Amniotic epithelial cell (primary cell): ENCODE measurements around the gene TIMM8B.
"Not testable (repeated sequence)": the region's sequence is repeated elsewhere in the genome, so short reads cannot be mapped to it uniquely, and the experiment has no call there.

ENCODE experiments used
- DNase-seq: peaks from one replicate; pipeline ENCODE4 v3.0.0-alpha.2; 2010; ENCODE audit warnings: low read depth

Gene TIMM8B, protein sequence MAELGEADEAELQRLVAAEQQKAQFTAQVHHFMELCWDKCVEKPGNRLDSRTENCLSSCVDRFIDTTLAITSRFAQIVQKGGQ

DNA sequence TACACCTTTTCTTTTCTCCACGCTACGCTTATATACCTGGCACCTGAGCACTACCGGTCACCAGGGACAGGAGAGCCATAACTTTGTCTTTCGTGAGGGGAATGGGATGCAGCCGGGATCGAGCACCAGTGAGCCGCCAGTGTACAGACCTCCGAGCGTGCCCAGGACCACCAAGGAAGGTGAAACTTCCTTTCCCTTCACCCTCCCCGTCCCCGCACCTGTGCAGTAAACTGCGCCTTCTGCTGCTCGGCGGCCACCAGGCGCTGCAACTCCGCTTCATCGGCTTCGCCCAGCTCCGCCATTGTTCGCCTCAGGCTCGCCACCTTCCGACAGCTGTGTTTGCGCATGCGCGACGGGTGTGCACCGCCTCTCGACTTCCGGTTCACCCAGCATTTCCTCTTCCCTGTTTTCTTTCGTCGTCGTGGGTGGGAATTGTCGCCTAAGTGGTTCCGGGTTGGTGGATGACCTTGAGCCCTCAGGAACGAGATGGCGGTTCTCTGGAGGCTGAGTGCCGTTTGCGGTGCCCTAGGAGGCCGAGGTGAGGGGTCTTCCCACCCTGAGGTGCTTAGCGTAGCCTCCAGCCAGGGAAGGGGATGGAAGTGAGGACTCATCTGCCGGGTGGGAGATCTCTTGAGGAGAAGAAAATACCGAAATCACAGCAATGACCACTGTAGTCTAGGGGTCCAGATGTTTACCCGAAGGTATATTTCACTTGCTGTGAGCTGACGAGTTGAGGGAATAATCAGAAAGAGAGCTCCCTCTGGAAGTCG is at the start of gene TIMM8B, which contains the start of gene SDHD:
Gene TIMM8B (minus strand): TSS at position 335 of the 770 bp plus-strand sequence. CDS start 33 bp downstream, at position 302.
Gene SDHD (plus strand): TSS at position 452 of the 770 bp plus-strand sequence. CDS start 35 bp downstream, at position 487.
- peak; percentile 94 for DNase-seq

DNA sequence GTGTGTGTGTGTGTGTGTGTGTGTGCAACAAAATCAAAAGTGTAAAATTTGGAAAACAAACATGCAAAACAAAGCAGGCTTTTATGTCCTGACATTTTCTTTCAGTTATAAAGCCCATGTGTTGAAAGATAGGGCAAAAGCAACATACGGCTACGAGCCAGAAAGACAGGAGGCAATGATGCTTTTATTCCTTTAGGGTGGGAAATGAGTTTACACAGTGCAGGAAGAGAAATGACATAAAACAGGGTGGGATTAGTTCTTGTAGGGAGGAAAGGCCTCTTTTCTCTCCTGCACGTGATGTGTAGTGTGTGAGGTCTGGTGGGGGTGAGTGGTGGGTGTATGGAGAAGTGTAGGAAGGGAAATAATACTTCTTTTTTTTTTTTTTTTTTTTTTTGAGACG is 47.9 kb upstream of the TIMM8B start:
- no peak for DNase-seq

DNA sequence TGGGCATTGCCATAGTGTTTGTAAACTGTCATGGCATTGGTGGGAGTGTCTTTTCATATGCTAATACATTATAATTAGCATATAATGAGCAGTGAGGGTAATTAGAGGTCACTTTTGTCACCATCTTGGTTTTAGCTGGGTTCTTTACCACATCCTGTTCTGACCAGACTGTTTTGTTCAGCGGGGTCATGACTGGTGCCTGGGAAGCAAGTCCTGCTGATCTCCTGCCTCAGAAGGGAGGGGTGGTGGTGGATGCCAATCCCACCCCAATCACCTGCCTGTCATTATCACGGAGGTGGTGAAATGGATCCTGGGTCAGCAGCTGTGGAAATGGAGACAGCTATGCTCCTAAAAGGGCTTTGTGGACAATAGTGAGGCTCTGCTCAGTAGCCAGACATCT is 46.2 kb upstream of the TIMM8B start:
- DNase-seq = no peak

DNA sequence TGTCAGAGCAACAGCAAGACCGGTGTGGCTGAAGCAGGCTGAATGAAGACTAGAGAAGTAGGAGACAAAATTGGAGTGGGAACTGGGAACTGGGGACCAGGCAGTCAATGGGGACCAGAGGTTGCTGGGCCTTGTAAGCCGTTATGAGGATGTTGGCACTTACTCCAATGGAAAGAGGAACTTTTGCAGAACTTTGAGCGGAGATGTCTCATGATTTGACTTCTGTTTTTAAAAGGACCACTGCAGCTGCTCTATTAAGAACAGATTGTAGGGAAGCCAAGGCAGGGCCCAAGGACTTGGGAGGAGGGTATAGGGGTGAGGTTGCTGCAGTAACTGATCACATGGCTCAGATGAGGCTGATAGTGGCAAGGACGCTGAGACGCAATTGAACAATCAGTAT is 43.1 kb upstream of the TIMM8B start:
- DNase-seq = no peak

DNA sequence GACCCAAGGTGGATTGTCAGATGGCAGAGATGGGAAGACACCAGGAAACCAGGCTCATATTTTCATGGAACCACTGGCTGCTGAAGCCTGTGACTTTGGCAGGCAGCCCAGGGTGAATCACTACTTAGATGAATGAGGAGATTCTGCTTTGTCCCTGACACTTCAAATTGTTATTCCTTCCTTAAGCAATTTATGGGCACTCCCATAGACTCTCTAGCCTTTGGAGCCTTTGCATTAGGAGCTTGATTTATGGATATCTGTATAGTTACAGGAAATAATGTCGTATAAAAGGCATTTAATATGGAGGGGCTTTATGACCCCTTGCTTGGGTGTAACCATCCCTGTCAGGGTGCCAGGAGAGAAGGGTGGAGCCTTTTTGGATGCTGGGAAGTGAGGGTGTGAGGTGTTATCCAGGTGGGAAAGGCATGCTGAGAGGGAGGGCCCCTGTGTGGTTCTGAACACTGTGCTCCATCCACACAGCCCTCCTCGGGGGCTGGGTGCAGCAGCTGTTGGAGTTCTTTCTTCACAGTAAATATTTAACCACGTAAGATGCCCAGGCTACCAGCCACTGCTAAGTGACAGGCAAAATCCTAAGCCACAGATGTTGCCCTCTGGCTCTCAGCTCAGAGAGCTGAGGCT is 42.0 kb upstream of the TIMM8B start:
- DNase-seq = peak; percentile 74

DNA sequence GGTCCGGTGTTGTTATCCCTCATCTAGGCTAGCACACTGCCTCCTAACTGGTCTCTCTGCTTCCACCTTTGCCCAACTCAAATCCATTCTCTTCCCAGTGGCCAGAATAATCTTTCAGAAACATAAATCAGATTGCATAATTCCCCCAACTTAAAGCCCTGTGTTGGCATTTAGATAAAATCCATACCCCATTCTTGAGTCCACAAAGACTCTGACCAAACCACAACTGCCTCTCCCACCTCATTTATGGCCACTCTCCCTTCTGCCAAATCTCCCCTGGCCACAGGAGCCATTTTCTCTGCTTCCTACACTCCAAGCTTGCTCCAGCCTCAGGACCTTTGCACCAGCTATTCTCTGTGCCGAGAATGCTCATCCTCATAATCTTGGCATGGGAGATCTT is 40.5 kb upstream of the TIMM8B start:
- DNase-seq = peak; percentile 88

DNA sequence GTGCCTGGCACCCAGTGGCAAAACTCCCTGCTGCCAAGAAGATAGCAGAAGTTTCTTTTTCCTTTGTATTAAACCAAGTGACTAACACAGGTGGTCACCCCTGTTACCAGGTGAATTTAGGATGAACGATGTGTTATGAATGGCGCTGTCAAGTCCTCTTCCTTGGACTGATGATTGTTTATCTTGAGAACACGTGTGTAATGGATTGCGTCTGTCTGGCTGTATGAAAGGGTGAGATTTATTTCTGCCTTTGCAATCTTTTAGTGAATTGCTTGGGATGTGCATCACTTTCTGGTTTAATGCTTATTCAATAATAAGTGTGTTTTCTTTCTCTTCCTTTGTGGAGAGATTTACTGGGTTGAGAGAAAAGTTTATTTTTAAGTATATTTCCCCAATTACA is 36.6 kb upstream of the TIMM8B start:
- peak; percentile 65 for DNase-seq

DNA sequence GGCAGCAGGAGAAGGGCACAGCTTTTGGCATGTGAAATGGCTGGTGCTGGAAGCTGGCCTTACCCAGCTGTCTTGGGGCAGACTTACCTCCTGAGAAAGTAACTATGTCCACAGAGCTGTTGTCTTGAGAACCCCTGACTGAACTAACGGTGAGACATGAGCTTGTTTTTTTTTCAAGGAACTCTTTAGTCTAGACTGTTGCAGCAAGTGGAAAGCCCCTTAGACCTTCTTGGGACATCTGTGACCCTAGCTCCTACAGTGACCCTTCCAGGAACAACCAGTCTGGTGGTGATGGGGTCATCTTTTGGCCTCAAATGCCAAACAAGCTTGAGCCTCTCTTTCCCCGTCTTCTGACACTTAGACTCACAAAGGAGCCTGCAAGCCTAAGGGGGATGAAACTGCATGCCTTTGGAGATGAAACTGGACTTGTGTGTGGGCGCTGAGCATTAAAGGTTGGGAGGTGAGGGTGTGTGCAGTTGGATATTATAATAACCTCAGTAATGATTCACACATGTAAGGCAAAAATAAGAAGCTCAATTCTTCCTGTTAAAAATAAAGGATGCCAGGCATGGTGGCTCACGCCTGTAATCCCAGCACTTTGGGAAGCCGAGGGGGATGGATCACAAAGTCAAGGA is 35.5 kb upstream of the TIMM8B start:
- DNase-seq = no peak

DNA sequence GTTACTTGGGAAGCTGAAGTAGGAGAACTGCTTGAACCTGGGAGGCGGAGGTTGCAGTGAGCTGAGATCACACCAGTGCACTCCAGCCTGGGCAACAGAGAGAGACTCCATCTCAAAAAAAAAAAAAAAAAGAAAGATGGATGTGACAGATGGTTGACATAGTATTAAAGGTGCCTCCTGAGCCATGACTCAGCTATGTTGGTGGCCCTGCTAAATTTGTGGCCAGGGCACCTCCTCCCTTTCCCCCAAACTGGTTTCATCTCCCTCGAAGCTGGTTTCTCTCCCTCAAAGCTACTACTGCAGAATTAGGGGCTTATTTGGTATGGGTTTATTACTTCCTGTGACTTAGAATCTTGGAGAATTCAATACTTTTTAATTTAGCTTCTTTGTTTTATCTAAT is 31.6 kb upstream of the TIMM8B start:
- no peak for DNase-seq

DNA sequence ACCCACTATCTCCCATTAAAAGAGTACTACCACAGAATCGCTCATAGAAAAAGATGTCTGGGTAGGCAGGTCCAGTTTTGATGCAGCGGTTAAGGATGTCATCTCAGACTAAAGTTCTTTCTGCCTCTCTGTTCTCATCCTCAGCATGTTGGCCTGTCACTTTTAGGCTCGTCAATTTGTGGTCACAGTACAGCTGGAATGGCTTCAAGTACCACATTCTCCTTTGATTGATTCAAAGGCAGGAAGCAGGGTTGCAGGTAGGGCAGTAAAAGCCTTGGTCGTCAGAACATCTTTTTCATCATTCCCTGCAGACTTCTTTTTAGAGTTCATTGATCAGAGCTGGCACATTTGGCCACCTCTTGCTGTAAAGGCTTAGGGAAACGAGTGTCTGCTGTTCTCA is 28.8 kb upstream of the TIMM8B start:
- no peak for DNase-seq

DNA sequence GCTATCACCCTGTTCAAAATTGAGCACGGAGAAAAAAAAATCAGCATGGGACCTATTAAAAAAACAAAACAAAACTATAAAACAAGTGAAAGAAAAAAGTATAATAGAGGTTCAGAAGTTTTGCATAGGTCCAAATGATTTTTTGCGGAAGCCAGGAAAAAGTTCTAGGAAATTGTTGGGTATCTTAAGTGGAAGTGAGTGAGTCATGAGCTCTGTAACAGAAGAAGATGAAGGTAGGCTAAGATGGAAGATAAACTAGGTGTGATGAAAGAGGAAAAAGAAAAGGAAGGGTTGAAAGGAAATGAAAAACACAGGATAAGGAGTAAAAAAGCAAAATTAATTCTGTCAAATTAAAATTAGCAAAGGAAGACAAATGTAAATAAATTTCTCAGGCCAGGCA is 27.9 kb upstream of the TIMM8B start:
- no peak for DNase-seq

DNA sequence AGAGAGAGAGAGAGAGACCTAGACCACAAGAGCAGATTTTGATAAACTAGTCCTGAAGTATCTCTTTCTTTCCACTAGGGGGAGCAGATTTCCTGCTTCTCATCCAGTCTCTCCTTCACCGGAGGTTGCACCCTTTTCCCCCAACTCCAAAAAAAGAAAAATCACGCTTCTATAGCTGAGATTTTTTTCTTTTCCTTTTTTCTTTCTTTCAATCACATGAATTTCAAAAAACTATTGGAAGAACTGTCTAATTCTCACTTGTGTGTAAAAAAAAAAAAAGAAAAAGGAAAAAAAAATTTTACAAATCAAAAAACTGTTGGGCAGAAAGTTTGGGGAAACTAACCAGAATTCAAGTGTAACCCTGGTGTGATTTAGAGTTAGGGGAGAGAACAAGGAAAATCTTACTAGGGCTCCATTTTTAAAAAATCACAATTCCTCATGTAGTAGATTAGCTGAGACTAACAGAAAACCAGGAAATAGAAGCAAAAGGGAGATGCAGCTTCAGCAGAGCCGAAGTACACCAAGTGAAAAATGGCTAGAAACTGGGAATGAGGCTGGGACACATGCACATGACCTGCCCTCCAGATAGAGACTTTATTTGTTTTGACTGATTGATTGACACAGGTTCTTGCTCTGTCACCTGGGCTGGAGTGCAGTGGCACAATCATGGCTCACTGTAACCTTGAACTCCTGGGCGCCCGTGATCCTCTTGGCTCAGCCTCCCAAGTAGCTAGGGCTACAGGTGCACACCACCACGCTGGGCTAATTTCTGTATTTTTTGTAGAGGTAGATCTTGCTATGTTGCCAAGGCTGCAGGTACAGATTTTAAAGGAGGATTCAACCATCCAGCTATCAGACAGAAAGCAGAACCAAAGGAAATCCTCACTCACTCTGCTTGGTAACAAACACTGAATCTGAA is 27.2 kb upstream of the TIMM8B start:
- peak; percentile 82 for DNase-seq

DNA sequence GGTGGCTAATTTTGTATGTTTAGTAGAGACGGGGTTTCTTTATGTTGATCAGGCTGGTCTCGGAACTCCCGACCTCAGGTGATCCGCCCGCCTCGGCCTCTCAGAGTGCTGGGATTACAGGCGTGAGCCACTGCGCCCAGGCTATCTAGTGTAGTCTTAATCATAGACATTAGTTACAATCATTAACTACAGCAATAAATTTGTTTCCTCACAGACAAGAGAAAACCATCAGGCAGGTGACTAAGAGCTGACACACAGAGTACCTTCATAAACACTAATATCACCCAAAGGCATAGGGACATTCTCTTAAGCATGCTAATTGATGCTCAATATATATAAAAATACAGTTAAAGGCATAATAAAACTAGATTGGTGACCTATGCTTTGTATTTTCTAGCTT is 19.5 kb upstream of the TIMM8B start:
- no peak for DNase-seq

DNA sequence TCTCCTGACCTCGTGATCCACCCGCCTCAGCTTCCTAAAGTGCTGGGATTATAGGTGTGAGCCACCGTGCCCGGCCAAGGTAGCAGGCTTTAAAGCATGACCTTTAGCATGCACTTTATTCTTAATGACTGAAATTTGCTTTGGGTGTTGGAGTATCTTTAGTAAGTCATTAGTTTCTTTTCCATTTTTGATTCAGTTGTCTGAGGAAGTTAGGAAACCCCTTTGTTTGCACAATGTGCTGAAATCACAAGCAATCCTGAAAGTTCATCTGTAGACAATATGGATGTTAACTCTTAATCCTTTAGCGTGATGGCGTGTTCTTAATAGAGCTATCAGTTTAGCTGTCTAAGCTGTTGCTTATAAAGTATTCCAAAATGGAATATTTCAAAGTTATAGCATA is 16.9 kb upstream of the TIMM8B start:
- DNase-seq = no peak

DNA sequence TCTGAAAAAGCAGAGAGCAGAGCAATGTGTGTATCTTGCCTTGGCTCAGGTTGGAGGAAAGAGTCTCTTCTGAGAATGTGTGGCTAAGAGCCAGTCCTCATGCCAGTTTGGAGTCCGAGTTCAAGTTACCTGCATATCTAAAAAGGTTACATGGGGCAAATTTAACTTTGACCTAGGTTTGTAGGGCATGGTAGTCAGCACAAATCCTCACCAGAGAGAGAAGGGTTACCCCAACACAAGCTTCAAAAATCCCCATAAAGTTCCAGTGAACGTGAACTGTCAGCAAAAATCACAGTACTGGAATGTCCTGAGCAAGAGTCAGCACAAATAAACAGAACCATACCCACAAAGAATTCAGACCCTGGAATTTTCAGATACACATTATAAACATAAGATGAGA is 13.9 kb upstream of the TIMM8B start:
- DNase-seq = peak; percentile 61

DNA sequence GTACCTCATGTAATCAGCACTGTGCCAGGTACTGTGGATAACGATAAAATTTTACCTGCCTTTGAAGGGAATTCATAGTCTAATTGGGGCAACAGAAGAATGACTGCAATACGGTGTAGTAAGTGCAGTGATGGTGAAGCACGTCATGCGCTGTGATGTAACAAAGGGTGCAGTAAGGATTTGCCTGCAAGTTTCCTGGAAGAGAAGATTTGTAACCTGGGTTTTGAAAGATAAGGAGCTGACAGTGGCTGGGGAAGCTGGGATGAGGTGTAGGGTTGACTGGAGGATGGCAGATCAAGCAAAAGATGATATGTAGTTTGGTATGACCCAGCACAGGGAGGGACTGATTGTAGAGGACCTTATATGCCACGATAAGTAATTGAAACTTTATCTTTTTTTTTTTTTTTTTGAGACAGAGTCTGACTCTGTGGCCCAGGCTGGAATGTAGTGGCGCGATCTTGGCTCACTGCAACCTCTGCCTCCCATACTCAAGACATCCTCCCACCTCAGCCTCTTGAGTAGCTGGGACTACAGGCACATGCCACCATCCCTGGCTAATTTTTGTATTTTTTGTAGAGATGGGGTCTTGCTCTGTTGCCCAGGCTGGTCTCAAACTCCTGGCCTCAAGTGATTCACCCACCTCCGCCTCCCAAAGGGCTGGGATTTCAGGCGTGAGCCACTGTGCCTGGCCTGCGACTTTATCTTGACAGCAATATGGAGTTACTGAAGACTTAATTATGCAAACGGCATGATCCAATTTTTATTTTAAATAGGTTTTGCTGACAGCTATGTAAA is 11.4 kb upstream of the TIMM8B start:
- DNase-seq = peak; percentile 72

DNA sequence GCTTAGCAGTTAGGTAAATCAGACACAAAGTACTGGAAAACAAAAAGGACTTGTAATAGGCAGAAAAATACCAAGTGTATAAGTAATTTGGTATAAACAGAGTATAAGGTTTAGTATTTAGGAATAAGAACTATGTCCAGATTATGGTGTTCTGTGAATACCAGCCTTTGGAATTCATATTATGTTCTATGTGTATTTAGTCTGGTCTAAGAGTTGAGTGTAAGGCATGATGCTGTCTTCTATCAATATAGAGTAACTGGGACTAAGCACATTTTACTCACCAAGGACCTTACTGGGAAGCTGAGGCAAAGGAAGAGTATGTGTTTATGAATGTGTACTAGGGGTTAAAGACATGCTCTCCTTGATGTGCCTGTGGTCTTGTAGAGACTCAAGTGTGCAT is 9.6 kb upstream of the TIMM8B start:
- no peak for DNase-seq

DNA sequence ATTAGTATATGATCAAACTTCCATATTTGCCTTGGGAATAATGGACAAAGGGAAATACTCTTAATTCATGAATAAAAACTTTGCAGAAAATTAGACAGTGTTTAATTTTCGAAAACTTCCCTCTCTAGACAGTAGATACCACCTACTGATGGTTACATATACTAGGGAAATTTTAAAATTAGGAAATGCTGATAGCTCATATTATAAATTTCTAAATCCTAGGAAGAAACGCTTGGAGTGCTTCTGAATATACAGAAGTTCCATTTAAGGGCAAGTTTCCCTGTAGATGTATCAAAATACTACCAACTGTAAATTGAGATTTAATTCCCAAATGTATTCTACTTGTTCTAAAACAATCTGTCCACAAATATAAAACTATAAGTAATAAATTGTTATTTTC is 8.7 kb upstream of the TIMM8B start:
- DNase-seq = not testable (repeated sequence)

DNA sequence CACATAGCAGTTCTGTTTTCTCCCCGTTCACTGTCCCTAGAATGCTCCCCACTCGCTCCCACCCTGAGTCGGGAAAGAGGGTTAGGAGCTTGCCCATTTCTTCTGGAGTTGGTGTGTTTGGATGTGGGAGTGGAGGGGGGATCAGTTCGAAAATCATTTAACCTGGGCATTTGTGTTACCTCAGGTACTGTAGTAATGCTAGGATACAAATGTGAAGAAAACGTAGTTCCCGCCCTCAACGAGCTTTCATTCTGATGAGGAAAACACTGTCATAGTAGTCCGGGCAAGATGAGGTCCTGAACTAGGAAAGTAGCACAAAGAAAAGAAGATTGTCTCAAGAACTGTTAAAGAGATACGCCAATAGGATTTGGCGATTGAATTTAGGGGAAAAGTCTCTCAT is 656 bp upstream of the TIMM8B start:
- DNase-seq = peak; percentile 13

DNA sequence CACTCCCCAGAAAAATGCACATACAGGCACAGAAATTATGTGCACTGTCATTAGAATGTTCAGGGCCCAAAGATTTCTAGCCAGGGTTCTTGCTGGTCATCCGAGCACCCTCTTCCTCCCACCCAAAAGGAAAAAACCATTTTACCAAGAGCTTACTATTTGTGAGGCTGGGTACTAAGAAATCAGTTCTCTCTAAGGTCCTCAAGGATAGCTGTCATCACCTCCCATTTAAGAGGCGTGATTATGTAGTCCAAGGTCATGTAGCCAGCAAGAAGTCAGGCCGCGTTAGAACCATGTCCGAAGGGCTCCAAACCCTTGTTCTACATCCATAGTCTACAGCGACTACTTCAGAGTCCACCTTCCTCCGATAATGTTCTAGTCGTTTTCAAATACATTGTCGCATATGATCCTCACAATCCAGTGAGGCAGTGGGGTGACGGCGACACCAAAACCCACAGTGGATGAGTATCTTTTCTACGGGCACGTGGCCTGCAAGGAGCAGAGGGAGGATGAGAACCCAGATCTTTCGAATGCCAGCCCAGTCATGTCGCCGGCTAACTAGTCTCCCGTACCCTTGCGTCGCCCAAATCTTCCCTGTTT is 634 bp downstream of the TIMM8B start:
- peak; percentile 43 for DNase-seq

DNA sequence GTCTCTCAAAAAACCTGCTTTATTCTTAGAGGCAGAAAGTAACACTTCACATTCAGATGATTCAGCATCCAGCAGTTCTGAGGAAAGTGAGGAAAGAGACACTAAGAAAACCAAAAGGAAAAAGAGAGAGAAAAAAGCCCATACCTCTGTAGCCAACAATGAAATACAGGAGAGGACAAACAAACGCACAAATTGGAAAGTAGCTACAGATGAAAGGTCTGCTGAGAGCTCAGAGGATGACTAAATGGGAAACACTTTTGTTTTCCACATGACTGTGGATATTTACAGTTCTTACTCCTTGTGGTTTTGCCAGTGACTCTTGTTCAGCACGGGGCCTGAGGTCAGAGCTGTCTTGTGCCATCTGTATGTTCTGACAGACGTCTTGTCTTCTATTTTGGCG is 3.8 kb downstream of the TIMM8B start:
- DNase-seq = peak; percentile 96
